Activated CD8-positive, alpha-beta memory T cell treated with anti-CD3 and anti-CD28 coated beads for 48 hours (primary cell): ENCODE results near the gene SEMA6A.

Source experiments
- DNase-seq, 3 experiments: peaks; one replicate each; pipeline ENCODE4 v3.0.0-alpha.2; 2020; ENCODE audit warnings: low read depth in 2 of 3, low spot score in 2 of 3

The SEMA6A gene

DNA sequence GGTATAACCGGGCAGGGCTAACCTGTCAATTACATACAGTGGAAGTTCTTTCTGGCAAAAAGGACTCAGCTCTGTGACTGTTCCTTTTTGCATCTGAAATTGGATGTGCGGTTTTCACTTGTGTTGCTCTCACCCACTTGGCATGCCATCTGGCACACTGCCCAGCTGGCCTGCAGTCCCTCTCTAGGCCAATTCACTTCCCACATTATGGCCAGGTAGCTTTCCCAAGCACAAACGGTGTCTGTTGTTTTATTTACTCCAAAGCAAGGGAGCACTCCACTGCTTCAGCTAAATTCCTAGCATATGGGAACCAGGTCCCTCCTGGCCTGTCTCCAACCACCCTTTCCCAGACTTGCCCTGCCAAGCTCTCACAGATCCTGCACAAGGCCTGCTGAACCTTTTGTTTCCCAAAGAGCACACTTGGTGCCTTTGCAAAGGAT lies 132.5 kb downstream of the SEMA6A start:
- DNase-seq = no peak

DNA sequence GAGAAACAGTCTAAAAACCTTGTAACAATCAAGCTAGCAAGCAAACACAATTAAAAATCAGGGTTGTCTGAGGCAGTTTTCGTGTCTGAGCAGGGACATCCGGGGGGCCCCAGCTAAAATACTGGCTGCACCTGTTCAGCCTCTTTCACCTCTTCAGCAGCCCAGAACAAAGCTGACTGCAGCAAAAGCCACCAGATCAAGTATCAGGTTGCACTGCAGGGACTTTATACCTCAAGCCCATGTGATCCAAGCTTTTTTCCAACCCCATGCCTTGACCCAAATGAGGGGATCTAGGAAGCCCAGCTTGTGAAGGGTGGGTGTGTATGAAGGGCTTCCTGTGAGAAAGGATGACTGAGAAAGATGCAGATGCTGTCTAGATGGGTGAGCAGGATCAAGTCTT lies 133.4 kb downstream of the SEMA6A start:
- no peak for DNase-seq

DNA sequence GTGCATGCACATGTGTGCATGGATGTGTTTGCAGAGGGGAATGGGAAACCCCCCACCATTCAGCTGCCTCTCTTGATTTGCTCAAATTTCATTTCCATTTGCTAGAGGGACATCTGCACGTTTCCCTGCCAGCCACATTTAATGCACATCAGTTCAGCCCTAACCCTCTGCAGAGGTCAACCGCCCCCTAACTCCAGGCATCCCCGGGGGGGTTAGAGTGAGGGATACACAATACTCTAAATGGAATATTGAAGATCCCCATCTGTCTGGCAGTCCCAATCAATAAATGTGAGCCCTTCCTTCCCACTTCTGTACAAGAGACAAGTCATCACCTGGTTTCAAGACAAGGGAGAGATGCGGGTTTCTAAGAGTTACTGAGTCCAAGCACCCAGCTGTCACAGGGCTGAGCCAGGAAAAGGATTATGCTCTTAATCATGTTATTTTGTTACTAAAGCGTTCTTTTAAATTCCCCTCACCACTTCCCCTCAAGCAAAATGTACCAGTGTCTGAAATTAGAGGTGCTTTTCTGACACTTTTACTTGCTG lies 134.1 kb downstream of the SEMA6A start:
- no peak for DNase-seq

DNA sequence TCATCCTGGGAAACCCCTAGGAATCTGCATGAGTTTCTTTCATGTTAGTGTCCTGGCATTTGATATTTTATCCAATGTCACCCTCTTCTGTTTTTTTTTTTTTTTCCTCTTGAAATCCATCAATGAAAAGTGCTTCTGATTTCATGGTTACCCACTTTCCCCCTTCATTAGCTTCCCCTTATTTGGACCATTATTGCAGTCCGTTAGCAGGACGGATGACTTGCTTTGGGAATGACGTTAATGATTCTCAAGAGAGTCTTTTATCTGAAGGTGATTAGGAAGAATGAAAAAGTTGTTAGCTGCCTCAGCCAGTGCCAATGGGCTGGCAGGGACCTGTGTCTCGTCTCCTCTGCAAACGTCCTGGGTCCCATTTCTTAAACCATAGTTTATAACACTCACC lies 134.7 kb downstream of the SEMA6A start:
- DNase-seq = no peak

DNA sequence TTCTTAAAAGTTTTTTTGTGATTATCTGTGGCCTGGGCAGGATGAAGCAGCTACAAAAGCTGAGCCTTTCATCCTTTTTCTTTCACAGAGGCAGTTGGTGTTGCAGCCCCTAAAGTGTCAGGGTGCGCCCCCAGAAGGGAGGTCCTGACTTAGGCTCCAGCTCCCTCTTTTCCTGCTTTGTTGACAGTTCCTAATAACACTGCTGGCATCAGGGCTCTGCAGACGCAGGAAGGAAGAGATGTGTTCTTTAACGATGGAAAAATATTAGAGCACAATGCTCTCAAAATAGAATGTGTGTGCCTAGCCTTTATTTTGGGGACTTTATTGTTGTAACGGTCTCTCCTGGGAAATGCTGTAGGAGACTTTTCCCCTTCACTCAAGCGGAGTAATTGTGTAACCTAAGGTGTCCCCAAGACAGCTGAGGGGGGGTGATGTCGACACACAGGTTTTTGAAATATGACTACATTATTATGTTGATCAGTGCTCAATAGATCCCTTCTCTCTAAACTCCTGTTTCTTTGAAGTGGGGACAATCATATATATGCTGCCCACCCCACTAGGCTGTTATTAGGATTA lies 135.6 kb downstream of the SEMA6A start:
- no peak for DNase-seq

DNA sequence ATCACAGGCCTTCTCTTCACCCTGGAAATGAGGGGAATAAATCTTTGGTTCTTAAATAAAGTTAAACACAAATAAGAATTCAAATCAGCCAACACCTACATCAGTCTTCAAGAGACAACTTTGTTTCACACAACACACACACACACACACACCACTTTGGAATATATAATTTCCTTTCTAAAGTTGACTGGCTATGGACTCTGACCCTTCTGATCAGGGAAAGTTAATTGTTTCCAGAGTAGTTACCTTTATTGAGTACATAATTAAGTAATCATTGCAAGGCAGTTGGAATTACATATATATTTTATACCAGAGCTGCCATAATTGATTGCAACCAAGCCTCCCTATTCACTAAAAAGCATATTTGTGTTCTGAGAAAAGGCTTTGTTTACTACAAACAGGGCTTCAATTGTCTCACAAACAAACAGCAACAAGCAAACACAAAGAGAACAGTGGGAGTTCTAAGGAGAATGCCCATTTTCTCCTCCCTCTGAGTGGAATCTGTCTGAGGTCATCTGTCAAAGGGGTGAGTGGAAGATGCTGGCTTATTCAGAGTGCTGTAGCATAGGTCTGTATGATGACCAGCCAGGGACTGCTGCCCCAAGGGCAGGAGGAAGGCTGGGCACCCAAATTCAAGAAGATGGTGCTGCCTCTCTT lies 136.6 kb downstream of the SEMA6A start:
- no peak for DNase-seq

DNA sequence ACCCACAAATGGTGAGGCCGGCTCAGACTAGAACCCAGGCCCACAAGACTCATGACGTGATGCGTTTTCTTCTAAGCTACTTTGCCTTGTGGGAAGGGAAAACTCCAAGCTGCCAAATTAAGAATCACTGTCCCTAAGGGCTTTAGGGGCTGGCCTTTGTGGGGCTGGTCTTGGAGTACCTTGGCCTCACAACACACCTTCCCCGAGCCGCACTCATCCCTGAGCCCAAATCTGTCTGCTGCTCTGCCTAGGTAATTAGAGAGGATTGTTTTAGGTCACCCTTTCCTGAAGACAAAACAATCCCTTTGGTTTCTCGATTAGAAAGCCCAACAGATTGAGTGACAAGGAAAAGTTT lies 137.3 kb downstream of the SEMA6A start:
- no peak for DNase-seq

DNA sequence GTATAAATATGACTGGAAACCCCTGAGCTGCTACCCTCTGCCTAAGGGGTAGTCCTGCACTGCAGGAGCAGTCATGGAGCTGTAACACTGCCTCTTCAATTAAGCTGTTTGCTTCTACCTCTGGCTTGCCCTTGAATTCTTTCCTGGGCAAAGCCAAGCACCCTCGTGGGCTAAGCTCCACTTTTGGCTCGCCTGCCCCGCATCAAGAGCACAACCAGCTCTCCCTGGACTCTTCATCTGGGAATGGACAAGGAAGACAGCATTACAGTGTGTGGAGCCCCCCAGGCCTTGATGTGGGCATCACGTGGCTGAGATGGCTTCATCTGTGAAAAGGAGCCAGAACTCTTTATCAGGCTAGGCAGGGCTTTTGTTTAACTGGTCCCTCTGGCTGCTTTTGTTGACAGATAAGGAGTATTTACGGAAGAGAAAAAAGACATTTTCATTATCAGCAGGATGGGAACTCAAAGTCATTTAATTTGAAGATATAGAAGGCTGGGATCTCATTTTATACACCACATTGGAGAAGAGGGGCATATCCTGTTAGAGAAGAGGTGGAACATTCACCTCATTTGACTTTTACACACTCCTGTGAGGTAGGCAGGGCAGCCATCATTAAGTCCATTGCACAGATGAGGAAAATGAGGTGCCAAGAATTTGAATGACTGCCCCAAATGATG lies 137.8 kb downstream of the SEMA6A start:
- DNase-seq = no peak

DNA sequence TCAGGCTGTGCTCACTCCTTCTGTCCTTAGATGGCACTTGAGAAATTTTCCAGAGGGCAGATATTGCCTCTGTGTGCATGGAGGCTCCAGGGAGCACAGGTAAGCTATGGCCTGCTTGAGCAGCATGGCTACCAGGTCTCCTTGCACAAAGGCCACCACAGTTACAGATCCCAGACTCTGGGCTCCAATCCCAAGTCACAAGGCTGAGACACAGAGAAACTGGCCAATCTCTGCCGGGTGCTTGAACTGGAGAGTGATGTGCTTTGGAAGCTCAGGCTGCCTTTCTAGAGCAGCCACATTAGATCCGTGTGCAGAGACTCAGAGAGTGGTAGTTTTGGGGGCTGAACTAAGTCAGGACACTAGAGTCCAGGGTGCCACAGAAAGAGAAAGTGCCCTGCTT lies 145.7 kb downstream of the SEMA6A start:
- DNase-seq = no peak

DNA sequence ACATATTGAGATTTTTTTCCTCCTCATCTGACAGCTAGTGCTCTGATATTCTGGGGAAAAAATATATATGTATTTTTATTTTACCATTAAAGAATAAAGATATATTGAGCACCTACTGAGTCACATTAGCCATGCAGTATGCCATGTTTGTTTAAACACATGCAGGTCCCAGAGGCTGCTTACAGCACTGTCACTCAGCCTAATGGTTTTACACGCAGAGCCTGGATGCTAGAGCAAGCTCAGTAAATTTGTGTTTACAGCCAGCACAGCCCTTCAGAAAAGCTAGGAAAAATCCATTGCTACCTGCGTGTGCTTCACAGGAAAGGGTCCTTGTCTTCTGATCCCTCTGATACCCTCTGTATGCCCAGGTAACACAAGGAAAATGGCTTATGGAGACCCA lies 146.2 kb downstream of the SEMA6A start:
- no peak for DNase-seq

DNA sequence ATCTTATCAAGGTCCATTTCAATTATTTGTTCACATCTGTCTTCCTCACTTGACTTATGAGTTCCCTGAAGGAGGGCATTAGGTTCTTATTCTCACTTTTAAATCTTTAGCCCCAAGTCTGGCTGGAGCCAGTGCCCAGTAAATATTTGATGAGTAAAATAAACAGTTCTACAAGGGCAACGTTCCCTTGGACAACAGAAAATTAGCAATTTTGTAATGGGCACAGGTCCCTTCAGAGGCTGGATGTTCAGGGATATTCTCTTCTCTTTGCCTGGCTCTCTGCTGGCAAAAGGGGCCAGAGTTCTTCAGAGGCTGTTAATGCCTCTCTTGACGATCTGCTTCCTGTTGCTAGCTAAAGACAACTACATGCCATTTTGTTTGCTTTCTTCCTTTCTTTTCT lies 149.7 kb downstream of the SEMA6A start:
- no peak for DNase-seq

DNA sequence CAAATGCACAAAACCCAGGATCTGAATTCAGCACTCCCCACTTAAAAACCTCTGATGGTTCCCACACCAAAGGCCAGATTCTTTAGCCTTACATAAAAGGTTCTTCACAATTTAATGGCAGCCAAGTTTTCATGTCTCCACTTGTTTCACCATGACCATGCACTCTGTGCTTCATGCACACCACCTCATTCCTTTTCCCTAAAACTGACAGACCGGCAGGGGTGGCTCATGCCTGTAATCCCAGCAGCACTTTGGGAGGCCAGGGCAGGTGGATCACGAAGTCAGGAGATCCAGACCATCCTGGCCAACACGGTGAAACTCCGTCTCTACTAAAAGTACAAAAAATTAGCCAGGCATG lies 150.4 kb downstream of the SEMA6A start:
- no peak for DNase-seq

DNA sequence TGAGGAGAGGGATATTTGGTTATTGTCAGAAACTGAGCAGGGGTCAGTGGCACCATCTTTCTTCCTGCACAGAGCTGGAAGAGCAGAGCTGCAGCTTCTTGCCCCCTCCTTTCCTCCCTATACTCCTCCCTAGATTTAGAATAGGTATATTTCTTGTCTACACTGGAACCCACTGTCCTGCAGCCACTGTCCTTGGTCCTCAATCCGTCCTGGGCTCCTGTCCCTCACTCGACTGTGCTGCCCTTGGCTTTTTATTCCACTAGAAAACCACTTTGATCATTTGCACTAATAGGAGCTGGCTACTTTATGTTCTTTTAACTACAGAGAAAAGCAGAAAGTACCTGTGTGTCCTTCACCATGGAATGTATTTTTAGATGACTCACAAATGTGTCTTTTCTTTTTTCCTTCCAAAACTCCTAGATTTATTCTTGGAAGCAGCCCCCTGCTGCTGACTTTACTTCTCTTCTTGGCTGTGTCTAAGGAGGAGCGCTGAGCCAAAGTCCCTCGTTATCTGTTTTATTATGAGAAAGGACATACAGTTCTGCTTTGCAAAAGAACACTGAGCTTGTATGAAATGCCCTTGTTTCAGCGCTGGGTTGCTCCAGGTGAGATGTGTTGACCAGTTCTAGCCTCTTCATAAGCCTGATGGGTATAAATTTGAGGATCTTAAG lies 150.9 kb downstream of the SEMA6A start:
- DNase-seq = no peak

DNA sequence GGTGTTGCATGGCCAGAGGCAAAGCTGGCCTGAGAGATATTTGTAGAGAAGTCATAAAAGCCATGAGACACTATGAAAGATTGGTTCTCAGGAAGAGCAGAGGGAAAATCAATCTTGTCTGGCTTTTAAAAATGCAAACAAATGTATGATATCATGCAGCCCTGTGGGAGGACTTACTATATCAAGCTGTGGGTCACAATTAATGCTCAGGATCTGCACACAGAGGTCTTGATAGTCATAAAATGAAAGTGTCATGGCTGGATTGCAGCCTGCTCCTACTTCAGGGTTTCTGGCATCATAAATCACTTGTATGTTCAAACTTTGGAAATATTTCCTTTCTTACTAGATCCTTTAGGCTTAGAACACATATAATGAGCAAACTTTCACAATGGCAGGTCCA lies 151.5 kb downstream of the SEMA6A start:
- no peak for DNase-seq

DNA sequence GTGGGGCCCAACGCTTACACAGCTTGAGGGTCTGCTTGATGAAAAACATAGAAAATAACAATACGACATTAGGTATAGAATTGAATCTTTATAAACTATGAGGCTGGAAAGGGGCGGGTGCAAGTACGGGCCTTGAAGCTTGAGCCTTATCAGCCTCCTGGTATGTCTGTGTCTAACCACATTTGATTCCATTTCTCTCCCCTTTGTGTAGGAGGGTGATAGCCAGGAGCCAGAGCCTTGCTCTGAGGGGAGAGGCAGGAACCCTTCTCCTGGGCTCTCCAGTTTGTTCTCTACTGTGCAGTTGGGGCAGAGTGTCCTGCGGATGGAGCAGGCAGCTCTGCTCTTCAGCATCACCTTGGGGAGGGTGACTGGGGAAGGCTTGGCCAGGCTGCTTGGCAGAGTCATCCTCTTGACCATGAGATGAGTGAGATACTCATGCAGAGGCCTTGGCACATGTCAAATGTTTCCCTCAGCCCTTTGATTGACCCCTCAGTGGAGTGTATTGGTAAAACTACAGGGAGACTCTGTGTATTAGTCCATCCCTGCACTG lies 153.5 kb downstream of the SEMA6A start:
- DNase-seq = no peak

DNA sequence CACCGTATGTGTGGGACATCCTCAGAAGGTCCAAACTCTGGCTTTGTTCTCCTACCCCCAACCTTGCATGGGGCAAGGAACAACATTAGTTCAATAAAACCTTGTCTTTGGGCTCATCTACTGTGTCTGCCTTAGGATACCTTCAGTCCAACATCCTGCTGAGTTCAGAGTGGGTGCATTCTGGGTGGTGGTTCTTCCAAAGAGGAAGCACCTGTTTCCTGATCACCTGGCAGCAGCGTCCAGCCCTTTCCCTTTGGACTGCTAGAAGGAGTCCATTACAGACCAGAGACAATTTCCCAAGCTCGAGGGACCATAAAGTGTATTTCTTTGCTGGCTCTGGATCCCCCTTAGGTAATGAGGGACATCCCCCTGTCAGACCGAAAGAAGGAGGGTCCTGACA lies 154.1 kb downstream of the SEMA6A start:
- DNase-seq = no peak

DNA sequence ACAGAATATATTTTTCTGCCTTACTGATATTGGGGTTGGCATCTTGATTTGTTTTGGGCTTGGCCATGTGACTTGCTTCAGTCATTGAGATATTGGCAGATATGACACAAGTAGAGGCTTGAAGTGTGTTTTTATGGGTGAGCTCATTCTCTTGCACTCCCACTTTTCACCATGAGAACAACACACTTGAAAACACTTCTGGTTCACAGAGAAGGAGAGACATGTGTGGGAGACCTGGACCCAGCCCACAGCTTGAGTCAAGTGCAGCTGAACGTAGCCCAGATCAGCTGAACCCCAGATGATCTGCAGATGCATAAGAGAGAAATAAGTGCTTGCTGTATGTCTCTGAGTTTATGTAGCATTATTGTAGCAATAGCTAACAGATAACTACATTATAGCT lies 155.4 kb downstream of the SEMA6A start:
- DNase-seq = no peak

DNA sequence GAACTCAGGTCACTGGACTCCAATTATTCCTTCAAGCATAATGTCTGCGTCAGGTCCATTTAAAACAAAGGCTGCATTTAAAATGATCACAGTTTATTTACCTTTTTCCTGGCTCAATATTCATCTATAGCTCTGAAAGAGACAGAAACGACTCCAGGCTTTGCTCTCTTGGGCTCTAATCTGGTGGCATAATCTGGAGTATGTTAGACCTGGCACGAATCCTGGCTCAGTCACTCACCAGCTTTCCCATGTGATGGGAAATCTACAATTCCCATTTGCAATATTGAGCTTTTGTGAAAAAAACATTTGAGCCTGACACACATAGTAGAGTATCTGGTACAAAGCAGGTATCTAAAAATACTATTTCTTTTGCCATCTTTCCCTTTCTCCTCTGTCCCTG lies 155.8 kb downstream of the SEMA6A start:
- no peak for DNase-seq

DNA sequence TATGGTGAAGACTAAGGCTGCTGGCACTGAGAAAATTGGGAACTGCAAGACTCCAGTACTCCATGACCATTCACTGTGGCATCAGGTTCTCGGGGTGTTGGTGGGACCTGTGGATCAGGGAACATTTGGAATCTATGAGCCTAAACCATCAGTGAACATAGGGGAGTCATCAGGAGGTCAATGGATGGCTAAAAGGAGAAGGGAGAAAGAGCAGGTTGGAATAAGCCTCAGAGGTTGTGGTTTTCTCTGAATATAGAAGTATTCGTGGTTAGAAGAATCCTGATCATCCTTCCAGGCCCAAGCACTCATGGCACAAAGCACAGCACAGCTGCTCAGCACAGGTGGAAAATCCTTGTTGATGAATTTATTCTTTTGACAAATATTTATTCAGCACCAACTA lies 156.6 kb downstream of the SEMA6A start:
- DNase-seq = no peak

DNA sequence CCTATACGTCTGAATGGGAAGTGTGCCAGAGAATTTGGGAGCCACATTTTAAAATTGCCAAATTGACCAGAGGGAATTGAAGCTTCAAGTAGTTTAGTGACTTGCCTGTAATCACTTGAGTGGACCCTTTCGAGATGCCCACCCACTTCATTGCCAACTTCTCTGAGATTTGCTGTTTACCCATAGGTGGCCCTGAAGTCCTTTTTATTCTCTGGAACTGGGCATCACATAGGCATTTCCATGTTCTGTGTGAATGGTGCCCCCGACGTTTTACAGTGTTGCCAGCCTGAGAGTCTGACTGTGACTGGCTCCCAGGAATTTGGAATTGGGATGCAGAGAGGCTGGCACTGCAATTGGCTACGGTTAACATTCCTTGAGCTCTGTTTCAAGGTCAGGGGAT lies 158.6 kb downstream of the SEMA6A start:
- DNase-seq = no peak

DNA sequence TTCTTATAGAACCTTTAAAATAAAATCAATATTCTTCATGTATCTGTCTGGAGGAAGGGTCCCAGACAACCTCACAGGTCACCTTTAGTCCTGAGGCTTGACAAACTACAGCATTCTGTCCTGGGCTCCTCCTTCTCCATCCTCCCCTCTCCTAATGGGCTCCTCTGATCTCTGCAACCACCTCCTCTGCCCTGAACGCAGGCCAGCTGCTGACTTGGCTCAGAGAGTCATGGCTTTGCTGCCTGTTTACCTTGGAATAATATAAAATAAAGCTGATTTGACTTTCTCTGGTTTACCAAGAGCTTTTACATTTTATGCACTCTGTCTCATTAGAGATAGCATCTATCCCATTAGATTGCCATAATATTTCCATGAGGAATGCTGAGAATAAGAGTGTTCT lies 159.4 kb downstream of the SEMA6A start:
- no peak for DNase-seq

DNA sequence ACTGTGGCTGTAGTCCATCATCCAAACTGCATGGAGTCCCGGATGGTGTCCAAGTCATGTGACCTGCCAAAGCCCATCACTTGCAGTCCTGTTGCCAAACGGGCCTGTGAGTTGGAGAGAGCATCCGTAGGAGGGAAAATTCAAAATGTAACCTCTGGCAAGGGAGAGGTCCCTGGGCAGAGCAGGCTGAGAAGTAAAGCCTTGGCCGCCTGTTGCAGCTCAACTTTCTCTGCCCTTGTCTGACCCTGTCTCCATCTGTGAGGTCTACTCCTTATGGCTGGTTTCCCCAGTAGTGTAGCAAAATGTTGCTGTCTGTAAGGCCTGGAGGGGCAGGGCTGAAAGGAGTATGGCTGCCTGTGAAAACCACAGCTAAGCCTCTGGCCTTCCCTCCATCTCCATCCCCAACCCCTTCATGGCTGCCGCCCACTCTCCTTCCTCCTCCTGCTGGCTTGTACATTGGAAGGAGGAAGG lies 163.5 kb downstream of the SEMA6A start:
- no peak for DNase-seq
